C4-2B (cell line): ENCODE results near the gene KAZN.

ENCODE experiments used
- H3K27ac ChIP-seq: fragments of 450-650 bp; 2 replicates; pipeline ENCODE4 v1.5.1; 2017
- CTCF ChIP-seq: fragments of 450-650 bp; conservative IDR thresholded peaks from 2 replicates; pipeline ENCODE4 v1.5.1; 2017; ENCODE audit warnings: mild to moderate bottlenecking
- ZFX ChIP-seq: fragments of 450-650 bp; IDR thresholded peaks from 2 replicates; pipeline ENCODE4 v1.6.1; 2017

KAZN gene

GRCh38 chr1:14710331-14710730 is 111.8 kb downstream of the KAZN start:
- no peak overlapping the region for H3K27ac ChIP-seq
- TF ChIP-seq CTCF = no peak

- TF ChIP-seq ZFX (no peak), CTCF (no peak)
- H3K27ac ChIP-seq = no peak overlapping the region
These were observed 113.7 kb downstream of the KAZN start for GRCh38 chr1:14712136-14712535.

GRCh38 chr1:14713077-14713476 is 114.6 kb downstream of the KAZN start:
- no peak for TF ChIP-seq ZFX
- TF ChIP-seq CTCF = no peak
- H3K27ac ChIP-seq = no peak overlapping the region

GRCh38 chr1:14715266-14715665 is 116.8 kb downstream of the KAZN start:
- H3K27ac ChIP-seq = no peak overlapping the region
- no peak for TF ChIP-seq ZFX
- no peak for TF ChIP-seq CTCF

- TF ChIP-seq ZFX = no peak
- no peak for TF ChIP-seq CTCF
- no peak overlapping the region for H3K27ac ChIP-seq
These were observed 117.3 kb downstream of the KAZN start for GRCh38 chr1:14715802-14716201.

GRCh38 chr1:14716474-14716873 is 118.0 kb downstream of the KAZN start:
- H3K27ac ChIP-seq = no peak overlapping the region
- TF ChIP-seq CTCF = no peak
- TF ChIP-seq ZFX = no peak

GRCh38 chr1:14718476-14718875 is 120.0 kb downstream of the KAZN start:
- TF ChIP-seq CTCF = no peak
- no peak for TF ChIP-seq ZFX
- no peak overlapping the region for H3K27ac ChIP-seq

- TF ChIP-seq CTCF = no peak
- no peak for TF ChIP-seq ZFX
- no peak overlapping the region for H3K27ac ChIP-seq
These were observed 124.9 kb downstream of the KAZN start for GRCh38 chr1:14723401-14723800.
